ENCODE data around the gene MAGI2.

GRCh38 chr7:79175374-79175773, 278.1 kb downstream of the MAGI2 start:
- TF ChIP-seq CTCF (IDR thresholded peaks at IDR 0.05; ENCODE audit: insufficient read depth, low read length, poor library complexity, severe bottlenecking), result no peak
- TF ChIP-seq EZH2phosphoT487 (conservative IDR thresholded peaks at IDR 0.05; ENCODE audit: low read length), result no peak
